MCF 10A (cell line): ENCODE measurements around the gene GIMD1. TPM values are rescaled to one million over a fixed set of nuclear protein-coding genes. Genes with fewer than 3 reads are reported as not detected.

Source experiments
- BruUV-seq: library from RNA; stranded (reverse); fragments of 400-500 nt; replicated peaks from 2 replicates; lab custom pipeline; 2021; lab: Mats Ljungman, UMichigan
- CTCF ChIA-PET: fragments of 300-600 bp; sonication (Branson Sonifier 250); formaldehyde crosslinking; extraction: SDS; loops from one replicate; lab custom pipeline; 2021; ENCODE audit warnings: antibody characterized with exemption, inconsistent platforms; lab: Yijun Ruan, JAX
- POLR2A ChIA-PET: fragments of 300-600, 350-650 bp; sonication (Branson Sonifier 250); formaldehyde crosslinking; extraction: SDS; loops from one replicate; lab custom pipeline; 2020; ENCODE audit warnings: antibody characterized with exemption, inconsistent platforms; lab: Yijun Ruan, JAX
- DNase-seq: peaks from one replicate; pipeline ENCODE4 v3.0.0-alpha.2; 2018; ENCODE audit not compliant: unreplicated experiment
- H3K27ac Mint-ChIP-seq: one replicate; pipeline ENCODE4 v1.8.0; 2022; ENCODE audit warnings: mild to moderate bottlenecking, low read depth, mixed read lengths; ENCODE audit not compliant: unreplicated experiment
- H3K27me3 Mint-ChIP-seq: one replicate; pipeline ENCODE4 v1.8.0; 2022; ENCODE audit warnings: mixed read lengths; ENCODE audit not compliant: insufficient read depth, unreplicated experiment
- H3K36me3 Mint-ChIP-seq: one replicate; pipeline ENCODE4 v1.8.0; 2022; ENCODE audit warnings: mild to moderate bottlenecking, moderate library complexity, mixed read lengths; ENCODE audit not compliant: insufficient read depth, unreplicated experiment
- H3K4me1 Mint-ChIP-seq: one replicate; pipeline ENCODE4 v1.8.0; 2022; ENCODE audit warnings: mixed read lengths; ENCODE audit not compliant: insufficient read depth, unreplicated experiment
- H3K4me3 Mint-ChIP-seq: one replicate; pipeline ENCODE4 v1.8.0; 2022; ENCODE audit warnings: mild to moderate bottlenecking, moderate library complexity, mixed read lengths; ENCODE audit not compliant: unreplicated experiment
- H3K9me3 Mint-ChIP-seq: one replicate; pipeline ENCODE4 v1.8.0; 2022; ENCODE audit warnings: mixed read lengths; ENCODE audit not compliant: unreplicated experiment
- CTCF ChIP-seq: fragments of 200-600 bp; IDR thresholded peaks from one replicate; pipeline ENCODE4 v1.8.0; 2022; ENCODE audit warnings: antibody characterized with exemption, mild to moderate bottlenecking; ENCODE audit not compliant: unreplicated experiment
- intact Hi-C: fragments of 100-400 bp; cut with micrococcal nuclease; formaldehyde crosslinking; loops from 2 replicates; pipeline ENCODE4 v1.14.1; 2022
- total RNA-seq: library from RNA; stranded (reverse); gene quantifications from 2 replicates; pipeline ENCODE4 v1.2.3, GENCODE V29; 2022

The GIMD1 gene
- total RNA-seq, 1 experiment from 2014 or later = not detected

GRCh38 chr4:106384878-106385277, 16.3 kb upstream of the GIMD1 start:
- H3K4me3 Mint-ChIP-seq = no peak overlapping the region
- DNase-seq = no peak
- intact Hi-C loops = no loop called here
- no peaks in the 10 kb centered on the region for H3K36me3 Mint-ChIP-seq
- TF ChIP-seq CTCF = no peak
- ChIA-PET CTCF (interaction anchor here (0.6 kb wide), 1 partner anchor 422 kb away, joined by 3 read pairs; no protein-coding TSS in a partner anchor), POLR2A (no interaction called here)
- H3K27ac Mint-ChIP-seq = no peak overlapping the region
- no peaks in the 10 kb centered on the region for H3K4me1 Mint-ChIP-seq
- BruUV-seq = no TSS peak
- H3K27me3 Mint-ChIP-seq = no peaks in the 10 kb centered on the region
- peaks cover 6% of the 10 kb centered on the region for H3K9me3 Mint-ChIP-seq

- DNase-seq = no peak
- H3K4me3 Mint-ChIP-seq = no peak overlapping the region
- no peaks in the 10 kb centered on the region for H3K36me3 Mint-ChIP-seq
- intact Hi-C loops = no loop called here
- CTCF ChIA-PET = interaction anchor here (0.6 to 2.7 kb wide), 2 partner anchors 10 to 802 kb away, joined by 4 to 22 read pairs; no protein-coding TSS in a partner anchor
- H3K27ac Mint-ChIP-seq = no peak overlapping the region
- no TSS peak for BruUV-seq
- H3K27me3 Mint-ChIP-seq = no peaks in the 10 kb centered on the region
- no peak for TF ChIP-seq CTCF
- peaks cover 6% of the 10 kb centered on the region for H3K9me3 Mint-ChIP-seq
- H3K4me1 Mint-ChIP-seq = no peaks in the 10 kb centered on the region
- POLR2A ChIA-PET = no interaction called here
Observed at GRCh38 chr4:106380179-106380578, 11.6 kb upstream of the GIMD1 start.

GRCh38 chr4:106373026-106373425, 4.4 kb upstream of the GIMD1 start:
- ChIA-PET CTCF (interaction anchor here (1.0 to 8.0 kb wide), 2 partner anchors 69 to 435 kb away, joined by 3 to 95 read pairs; no protein-coding TSS in a partner anchor), POLR2A (no interaction called here)
- H3K27me3 Mint-ChIP-seq = no peaks in the 10 kb centered on the region
- DNase-seq = no peak
- H3K9me3 Mint-ChIP-seq = no peaks in the 10 kb centered on the region
- H3K4me3 Mint-ChIP-seq = no peak overlapping the region
- no peaks in the 10 kb centered on the region for H3K36me3 Mint-ChIP-seq
- no peak for TF ChIP-seq CTCF
- no peaks in the 10 kb centered on the region for H3K4me1 Mint-ChIP-seq
- intact Hi-C loops = no loop called here
- no TSS peak for BruUV-seq
- no peak overlapping the region for H3K27ac Mint-ChIP-seq

GRCh38 chr4:106371161-106371560, 2.6 kb upstream of the GIMD1 start:
- no peak for TF ChIP-seq CTCF
- no peaks in the 10 kb centered on the region for H3K36me3 Mint-ChIP-seq
- DNase-seq = no peak
- peaks cover 1% of the 10 kb centered on the region for H3K4me1 Mint-ChIP-seq
- CTCF ChIA-PET = interaction anchor here (0.8 to 8.0 kb wide), 9 partner anchors 8 to 812 kb away, joined by 3 to 95 read pairs (median 19); no protein-coding TSS in a partner anchor
- no peaks in the 10 kb centered on the region for H3K27me3 Mint-ChIP-seq
- intact Hi-C loops = no loop called here
- no peaks in the 10 kb centered on the region for H3K9me3 Mint-ChIP-seq
- H3K4me3 Mint-ChIP-seq = no peak overlapping the region
- no peak overlapping the region for H3K27ac Mint-ChIP-seq
- POLR2A ChIA-PET = no interaction called here
- no TSS peak for BruUV-seq
